Stimulated activated effector memory CD8-positive, alpha-beta T cell treated with anti-CD3 and anti-CD28 coated beads, Interleukin-12 subunit alpha, Interleukin-12 subunit beta, amount 100 ng/mL, for 72 hours (primary cell): ENCODE measurements around the gene ARSK.
"Not testable (repeated sequence)": the region's sequence is repeated elsewhere in the genome, so short reads cannot be mapped to it uniquely, and the experiment has no call there.

Experiments used
- ATAC-seq: fragments of 150-1000 bp; cut with Tn5 transposase; 2 replicates; pipeline ENCODE4 v1.10.0; 2021
- DNase-seq, 2 donors: peaks; one replicate each; pipeline ENCODE4 v3.0.0; 2021 to 2022; ENCODE audit warnings: low spot score in 2 of 2
- H3K27ac Mint-ChIP-seq: one replicate; pipeline ENCODE4 v1.8.0; 2022; ENCODE audit warnings: mild to moderate bottlenecking, mixed read lengths
- H3K36me3 Mint-ChIP-seq: one replicate; pipeline ENCODE4 v1.8.0; 2022; ENCODE audit warnings: mild to moderate bottlenecking, mixed read lengths
- H3K4me1 Mint-ChIP-seq: one replicate; pipeline ENCODE4 v1.8.0; 2022; ENCODE audit warnings: mixed read lengths
- H3K4me3 Mint-ChIP-seq: one replicate; pipeline ENCODE4 v1.8.0; 2022; ENCODE audit warnings: mild to moderate bottlenecking, mixed read lengths
- H3K9me3 Mint-ChIP-seq: one replicate; pipeline ENCODE4 v1.8.0; 2022; ENCODE audit warnings: mixed read lengths

Gene ARSK

DNA sequence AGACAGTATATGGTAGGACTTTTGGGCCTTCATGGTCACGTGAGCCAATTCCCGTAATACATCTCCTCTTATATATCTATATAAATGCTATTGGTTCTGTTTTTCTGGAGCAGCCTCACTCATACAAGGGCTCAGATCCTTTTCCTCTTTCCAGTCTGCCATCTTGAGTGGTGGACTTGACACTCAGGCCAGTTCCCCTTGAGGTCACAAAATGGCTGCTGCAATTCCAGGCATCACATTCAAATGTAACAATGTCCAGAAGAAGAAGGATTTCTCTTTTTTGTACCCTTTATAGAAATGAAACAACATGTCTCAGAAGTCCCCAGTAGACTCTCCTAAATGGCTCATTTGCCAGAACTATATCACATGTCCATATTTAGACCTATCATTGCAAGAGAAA is 69.5 kb downstream of the ARSK start:
- Mint-ChIP-seq H3K4me1 (peaks cover 16% of the 10 kb centered on the region), H3K27ac (no peak overlapping the region), H3K4me3 (no peak overlapping the region), H3K36me3 (no peaks in the 10 kb centered on the region), H3K9me3 (no peaks in the 10 kb centered on the region)
- no peak for ATAC-seq
- DNase-seq, result no peak

DNA sequence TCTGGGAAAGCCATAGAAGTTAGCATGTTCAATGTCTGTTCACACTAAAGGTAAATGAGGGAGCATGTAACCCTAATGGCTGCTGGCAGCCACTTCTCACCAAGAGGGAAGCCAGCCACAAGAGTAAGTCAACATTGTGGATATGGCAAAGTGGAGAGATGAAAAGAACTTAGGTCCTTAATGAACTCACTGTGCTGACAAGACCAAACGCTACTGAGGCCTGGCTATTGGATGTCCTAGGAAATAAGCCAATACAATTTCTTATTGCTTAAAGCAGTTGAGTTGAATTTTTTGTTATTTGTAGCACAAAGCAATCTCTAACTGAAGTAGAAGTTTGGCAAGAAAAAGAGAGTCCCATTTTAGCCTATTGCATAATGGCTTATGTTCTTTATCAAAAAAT is 71.8 kb downstream of the ARSK start:
- Mint-ChIP-seq H3K4me1 (peaks cover 16% of the 10 kb centered on the region), H3K36me3 (no peaks in the 10 kb centered on the region), H3K9me3 (no peaks in the 10 kb centered on the region), H3K27ac (no peak overlapping the region), H3K4me3 (no peak overlapping the region)
- no peak for DNase-seq
- no peak for ATAC-seq

DNA sequence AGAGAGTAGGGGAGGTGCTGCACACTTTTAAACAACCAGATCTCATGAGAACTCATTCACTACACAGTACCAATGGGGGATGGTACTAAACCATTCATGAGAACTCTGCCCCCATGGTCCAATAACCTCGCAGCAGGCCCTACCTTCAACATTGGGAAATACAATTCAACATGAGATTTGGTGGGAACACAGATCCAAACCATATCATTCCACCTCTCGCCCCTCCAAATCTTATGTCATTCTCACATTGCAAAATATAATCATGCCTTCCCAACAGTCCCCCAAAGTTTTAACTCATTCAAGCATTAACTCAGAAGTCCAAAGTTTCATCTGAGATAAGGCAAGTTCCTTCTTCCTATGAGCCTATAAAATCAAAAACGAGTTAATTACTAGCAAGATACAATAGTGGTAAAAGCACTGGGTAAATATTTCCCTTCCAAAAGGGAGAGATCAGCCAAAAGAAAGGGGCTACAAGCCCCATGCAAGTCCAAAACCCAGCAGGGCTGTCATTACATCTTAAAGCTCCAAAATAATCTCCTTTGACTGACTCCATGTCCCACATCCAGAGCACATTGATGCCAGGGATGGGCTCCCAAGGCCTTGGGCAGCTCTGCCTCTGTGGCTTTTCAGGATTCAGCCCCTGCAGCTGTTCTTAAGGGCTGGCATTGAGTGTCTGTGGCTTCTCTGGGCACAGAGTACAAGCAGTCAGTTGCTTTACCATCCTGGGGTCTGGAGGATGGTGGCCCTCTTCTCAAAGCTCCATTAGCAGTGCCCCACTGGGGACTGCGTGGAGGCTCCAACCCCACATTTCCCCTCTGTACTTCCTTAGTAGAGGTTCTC is 73.3 kb downstream of the ARSK start:
- Mint-ChIP-seq H3K4me1 (peaks cover 18% of the 10 kb centered on the region), H3K4me3 (no peak overlapping the region), H3K36me3 (peaks cover 6% of the 10 kb centered on the region), H3K9me3 (no peaks in the 10 kb centered on the region), H3K27ac (no peak overlapping the region)
- DNase-seq (peak in 1 of 2 donors; percentile 38), ATAC-seq (no peak)

DNA sequence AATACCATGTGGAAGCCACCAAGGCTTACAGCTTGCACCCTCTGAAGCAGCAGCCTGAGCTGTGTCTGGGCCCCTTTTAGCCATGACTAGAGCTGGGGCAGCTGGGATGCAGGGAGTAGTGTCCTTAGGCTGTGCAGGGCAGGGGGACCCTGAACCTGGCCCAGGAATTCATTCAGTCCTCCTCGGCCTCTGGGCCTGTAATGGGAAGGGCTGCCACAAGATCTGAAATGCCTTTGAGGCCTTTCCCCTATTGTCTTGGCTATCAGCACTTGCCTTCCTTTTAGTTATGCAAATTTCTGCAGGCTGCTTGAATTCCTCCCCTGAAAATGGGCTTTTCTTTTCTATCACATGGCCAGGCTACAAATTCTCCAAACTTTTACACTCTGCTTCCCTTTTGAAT is 74.0 kb downstream of the ARSK start:
- Mint-ChIP-seq H3K36me3 (peaks cover 6% of the 10 kb centered on the region), H3K27ac (no peak overlapping the region), H3K4me3 (no peak overlapping the region), H3K9me3 (no peaks in the 10 kb centered on the region), H3K4me1 (peaks cover 18% of the 10 kb centered on the region)
- ATAC-seq (no peak), DNase-seq (no peak)

DNA sequence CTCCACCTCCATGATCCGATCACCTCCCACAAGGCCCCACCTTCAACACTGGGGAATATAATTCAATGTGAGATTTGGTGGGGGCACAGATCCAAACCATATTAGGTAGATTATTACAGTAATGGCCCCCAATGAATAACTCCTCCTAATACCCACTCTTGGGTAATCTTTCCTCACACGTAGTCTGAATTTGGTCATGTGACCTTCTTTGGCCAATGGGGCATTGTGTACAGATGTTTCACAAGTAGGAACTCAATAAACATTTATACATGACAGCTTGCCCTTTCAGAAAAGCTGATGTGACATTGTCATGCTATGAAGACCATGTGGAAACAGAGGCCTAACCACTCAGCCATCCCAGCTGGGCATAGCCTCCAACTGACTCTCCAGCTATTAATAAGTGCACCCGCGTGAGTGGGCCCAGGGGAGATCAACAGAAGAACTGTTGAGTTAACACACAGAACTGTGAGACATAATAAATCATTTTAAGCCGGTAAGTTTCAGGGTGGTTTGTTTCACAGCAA is 75.6 kb downstream of the ARSK start:
- Mint-ChIP-seq H3K4me1 (peaks cover 18% of the 10 kb centered on the region), H3K4me3 (no peak overlapping the region), H3K9me3 (no peaks in the 10 kb centered on the region), H3K27ac (no peak overlapping the region), H3K36me3 (peaks cover 6% of the 10 kb centered on the region)
- no peak for ATAC-seq
- DNase-seq, result peak in 1 of 2 donors; percentile 22

DNA sequence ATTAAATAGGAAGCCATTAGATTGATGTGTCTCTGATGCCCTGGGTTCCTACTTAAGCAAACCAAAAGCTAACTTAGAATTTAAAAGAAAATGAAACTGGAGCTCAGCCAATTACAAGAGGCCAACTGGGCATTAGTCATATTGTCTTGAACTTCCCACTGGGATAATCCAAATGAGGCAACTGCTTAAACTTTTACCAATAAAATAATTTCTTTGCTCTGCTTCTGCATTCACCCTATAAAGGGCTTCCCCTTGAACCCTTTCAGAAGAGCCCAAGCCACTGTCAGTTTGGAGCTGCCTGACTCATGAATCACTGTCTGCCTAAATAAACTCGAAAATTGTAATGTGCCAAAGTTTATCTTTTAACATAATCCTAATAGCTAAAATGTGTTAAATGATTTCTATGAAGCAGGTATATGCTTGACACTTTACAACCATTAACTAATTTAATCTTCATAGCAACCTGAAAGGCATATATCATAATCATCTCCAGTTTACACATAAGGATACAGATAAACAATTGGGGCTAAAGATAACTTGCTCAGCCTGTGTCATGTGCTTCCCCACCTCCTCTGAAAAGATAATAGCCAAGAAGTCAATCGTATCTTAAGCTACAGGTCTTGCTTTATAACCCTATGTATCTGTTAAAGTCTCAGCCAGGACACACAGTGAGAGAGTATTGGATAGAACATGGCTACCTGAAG is 76.5 kb downstream of the ARSK start:
- H3K9me3 Mint-ChIP-seq, result no peaks in the 10 kb centered on the region
- peaks cover 6% of the 10 kb centered on the region for H3K36me3 Mint-ChIP-seq
- H3K4me3 Mint-ChIP-seq, result peak overlapping the region; percentile 29
- peaks cover 18% of the 10 kb centered on the region for H3K4me1 Mint-ChIP-seq
- DNase-seq (peak in 1 of 2 donors; percentile 38), ATAC-seq (peak; percentile 1)
- peak overlapping the region; percentile 91 for H3K27ac Mint-ChIP-seq

DNA sequence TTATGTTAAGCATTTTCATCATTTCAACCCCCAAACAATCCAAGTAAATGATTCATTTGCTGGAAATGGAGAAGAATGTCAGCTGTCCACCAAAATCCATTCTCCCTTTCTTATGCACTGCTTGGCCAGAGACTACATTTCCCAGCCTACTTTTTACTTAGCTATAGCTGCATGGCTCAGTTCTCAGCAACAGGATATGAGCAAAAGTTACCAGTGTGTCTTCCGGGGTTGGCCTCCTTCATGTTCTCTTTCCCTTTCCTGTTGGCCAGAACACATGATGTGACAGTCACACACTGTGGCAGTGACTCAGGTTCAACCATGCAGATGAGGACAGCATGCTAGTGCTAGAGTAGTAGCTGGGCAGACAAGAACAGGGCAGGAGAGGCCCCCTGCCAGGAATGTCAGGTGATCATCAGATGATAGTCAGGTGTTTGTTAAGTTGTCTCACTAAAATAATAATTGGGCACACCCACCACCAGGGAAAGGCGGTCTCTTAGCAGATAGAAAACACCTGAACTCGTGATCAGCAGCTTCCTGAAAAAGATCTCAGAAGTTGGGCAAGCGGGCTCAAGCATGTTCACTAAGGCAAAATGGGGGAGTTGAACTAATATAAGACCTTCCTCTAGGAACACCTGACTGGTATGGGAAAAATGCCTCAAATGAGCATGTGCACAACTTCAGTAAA is 77.2 kb downstream of the ARSK start:
- ATAC-seq (peak; percentile 100), DNase-seq (peak; percentile 13 to 65)
- H3K4me1 Mint-ChIP-seq, result peaks cover 18% of the 10 kb centered on the region
- peak overlapping the region; percentile 29 for H3K4me3 Mint-ChIP-seq
- H3K9me3 Mint-ChIP-seq, result no peaks in the 10 kb centered on the region
- peak overlapping the region; percentile 91 for H3K27ac Mint-ChIP-seq
- H3K36me3 Mint-ChIP-seq, result peaks cover 6% of the 10 kb centered on the region

DNA sequence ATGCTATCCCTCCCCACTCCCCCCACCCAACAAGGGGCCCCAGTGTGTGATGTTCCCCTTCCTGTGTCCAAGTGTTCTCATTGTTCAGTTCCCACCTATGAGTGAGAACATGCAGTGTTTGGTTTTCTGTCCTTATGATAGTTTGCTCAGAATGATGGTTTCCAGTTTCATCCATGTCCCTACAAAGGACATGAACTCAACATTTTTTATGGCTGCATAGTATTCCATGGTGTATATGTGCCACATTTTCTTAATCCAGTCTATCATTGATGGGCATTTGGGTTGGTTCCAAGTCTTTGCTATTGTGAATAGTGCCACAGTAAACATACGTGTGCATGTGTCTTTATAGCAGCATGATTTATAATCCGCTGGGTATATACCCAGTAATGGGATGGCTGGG is 78.0 kb downstream of the ARSK start:
- H3K4me1 Mint-ChIP-seq, result peaks cover 18% of the 10 kb centered on the region

DNA sequence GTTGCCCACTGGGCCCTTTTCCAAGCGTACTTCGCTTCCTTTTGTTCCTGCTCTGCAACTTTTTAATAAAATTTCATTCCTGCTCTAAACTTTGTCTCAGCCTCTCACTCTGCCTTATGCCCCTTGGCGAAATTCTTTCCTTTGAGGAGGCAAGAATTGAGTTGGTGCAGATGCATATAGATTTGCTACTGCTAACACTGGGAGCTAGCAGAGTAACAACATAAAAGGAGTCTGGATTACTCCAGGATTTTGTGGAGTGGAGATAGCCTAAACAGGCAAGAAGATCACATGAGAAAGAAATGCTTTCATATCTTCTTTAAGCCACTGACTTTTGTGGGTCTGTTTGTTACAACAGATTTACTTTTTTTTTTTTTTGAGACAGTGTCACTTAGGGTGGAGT is 78.8 kb downstream of the ARSK start:
- Mint-ChIP-seq H3K27ac (no peak overlapping the region), H3K9me3 (no peaks in the 10 kb centered on the region), H3K4me1 (peaks cover 22% of the 10 kb centered on the region), H3K4me3 (no peak overlapping the region), H3K36me3 (peaks cover 6% of the 10 kb centered on the region)
- ATAC-seq (no peak), DNase-seq (no peak)

More for the DNA sequence above, 78.0 kb downstream of the ARSK start:
- not testable (repeated sequence) for ATAC-seq, H3K4me3 Mint-ChIP-seq, H3K9me3 Mint-ChIP-seq, H3K36me3 Mint-ChIP-seq, H3K27ac Mint-ChIP-seq, DNase-seq

DNA sequence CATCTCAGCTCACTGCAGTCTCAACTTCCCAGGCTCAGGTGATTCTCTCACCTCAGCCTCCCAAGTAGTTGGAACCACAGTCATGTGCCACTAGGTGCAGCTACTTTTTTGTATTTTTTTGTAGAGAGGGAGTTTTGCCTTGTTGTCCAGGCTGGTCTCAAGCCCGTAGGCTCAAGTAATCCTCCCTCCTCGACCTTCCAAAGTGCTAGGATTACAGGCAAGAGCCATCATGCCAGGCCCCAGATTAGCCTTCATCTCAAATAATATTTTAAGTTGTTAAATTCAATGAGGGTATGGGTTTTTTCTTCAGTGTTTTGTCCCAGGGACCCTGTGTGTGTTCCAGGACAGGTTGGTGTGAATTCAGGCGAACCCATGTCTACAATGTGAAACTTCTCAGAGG is 79.2 kb downstream of the ARSK start:
- H3K4me3 Mint-ChIP-seq, result no peak overlapping the region

DNA sequence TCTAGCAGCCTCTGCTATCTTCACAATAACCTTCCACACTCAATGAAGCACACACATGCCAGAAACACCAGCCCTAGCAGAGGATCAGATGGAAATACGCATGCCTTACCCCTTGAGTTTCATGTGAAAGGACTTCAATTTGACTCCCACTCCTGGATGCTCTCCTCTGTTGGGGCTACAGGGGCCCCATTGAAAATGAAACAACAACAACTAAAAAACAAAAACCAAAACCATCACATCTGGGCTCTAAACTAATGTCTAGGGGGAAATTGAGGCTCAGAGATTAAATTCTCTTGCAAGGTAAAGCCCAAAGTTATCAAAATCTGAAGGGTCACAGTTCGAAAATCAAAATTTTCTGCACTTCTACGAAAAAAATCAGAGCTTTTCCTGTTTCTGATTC is 83.7 kb downstream of the ARSK start:
- DNase-seq, result no peak
- ATAC-seq, result no peak
- no peak overlapping the region for H3K27ac Mint-ChIP-seq
- H3K4me3 Mint-ChIP-seq, result no peak overlapping the region
- H3K4me1 Mint-ChIP-seq, result peaks cover 4% of the 10 kb centered on the region
- H3K9me3 Mint-ChIP-seq, result no peaks in the 10 kb centered on the region
- no peaks in the 10 kb centered on the region for H3K36me3 Mint-ChIP-seq

More for the DNA sequence above, 79.2 kb downstream of the ARSK start:
- ATAC-seq (no peak), DNase-seq (no peak)
- Mint-ChIP-seq H3K27ac (no peak overlapping the region), H3K4me1 (peaks cover 22% of the 10 kb centered on the region), H3K36me3 (peaks cover 6% of the 10 kb centered on the region), H3K9me3 (no peaks in the 10 kb centered on the region)

DNA sequence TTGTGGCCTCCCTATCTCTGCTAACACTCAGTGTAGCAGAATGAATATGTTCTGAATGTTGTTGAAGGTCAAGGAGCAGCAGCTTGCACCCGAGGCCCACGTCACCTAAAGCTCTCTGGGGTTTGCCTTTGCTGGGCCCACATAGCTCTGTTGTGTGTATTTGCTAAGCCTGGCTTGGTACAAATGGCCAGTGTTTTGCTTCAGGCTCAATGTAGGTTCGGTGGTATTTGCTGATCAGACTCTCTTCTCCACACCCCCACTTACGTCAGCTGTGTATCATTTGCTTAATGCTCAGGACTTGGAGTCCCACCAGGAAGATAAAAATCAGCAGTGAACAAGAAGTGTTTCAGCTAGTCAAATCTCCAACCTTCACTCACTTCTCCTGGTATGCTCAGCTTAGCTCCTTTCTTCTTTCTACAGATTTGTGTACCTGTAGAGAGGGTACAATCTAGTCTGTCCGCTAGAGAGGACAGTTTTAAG is 86.9 kb downstream of the ARSK start:
- H3K4me3 Mint-ChIP-seq, result no peak overlapping the region
- no peak overlapping the region for H3K27ac Mint-ChIP-seq
- H3K9me3 Mint-ChIP-seq, result no peaks in the 10 kb centered on the region
- DNase-seq, result no peak
- no peaks in the 10 kb centered on the region for H3K36me3 Mint-ChIP-seq
- peaks cover 17% of the 10 kb centered on the region for H3K4me1 Mint-ChIP-seq
- ATAC-seq, result no peak

DNA sequence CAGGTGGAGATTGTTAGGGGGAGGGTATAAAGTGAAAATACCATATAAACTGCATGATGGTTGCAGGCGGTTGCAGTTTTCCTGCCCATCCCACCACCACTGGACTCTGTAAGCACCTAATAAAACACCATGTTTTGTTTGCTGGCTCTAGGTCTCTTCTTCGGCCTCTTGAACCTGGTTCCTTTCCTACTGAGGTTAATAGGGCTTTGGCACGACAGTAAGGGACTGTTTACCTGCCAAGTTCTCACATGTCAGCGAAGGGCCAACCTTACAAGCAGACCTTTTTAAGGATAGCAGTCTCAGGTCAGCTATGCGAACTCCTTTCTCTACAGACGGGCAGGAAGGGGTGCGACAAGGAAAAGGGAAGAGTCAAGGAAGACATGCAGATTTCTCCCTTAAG is 88.3 kb downstream of the ARSK start:
- Mint-ChIP-seq H3K27ac (no peak overlapping the region), H3K4me1 (peaks cover 17% of the 10 kb centered on the region), H3K9me3 (no peaks in the 10 kb centered on the region), H3K4me3 (no peak overlapping the region), H3K36me3 (no peaks in the 10 kb centered on the region)
- DNase-seq, result no peak
- no peak for ATAC-seq

DNA sequence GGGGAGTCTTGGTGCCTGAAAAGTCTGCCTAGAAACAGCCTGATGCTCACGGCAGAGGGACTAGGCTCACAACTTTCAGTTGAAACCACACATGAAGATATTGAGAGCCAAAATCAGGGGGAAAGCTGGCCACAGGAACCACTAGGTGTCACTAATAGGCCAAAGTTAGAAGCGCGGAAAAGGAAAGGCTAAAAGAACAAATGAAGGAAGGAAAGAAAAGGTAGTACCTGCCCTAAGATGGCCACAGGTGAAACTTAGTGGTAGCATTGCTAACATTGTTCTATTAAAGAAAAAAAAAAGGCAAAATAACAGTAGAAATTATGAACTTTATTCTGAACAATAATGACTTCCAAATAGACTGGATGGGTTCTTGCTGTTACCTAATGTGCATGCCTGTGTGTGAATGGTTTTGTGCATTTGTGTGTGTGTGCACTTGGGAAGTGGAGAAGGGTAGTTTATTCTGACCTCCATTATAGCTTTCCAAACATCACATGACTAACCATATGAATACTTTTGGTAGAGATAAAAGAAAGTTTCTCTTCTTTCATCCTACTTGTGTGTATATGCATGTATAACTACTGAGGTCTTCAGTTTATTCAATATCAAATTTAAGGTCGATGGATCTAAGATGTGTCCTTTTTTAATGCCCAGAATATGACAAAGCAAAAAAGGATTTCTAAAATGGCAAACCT is 89.6 kb downstream of the ARSK start:
- Mint-ChIP-seq H3K4me3 (no peak overlapping the region), H3K27ac (no peak overlapping the region), H3K9me3 (no peaks in the 10 kb centered on the region), H3K4me1 (peaks cover 12% of the 10 kb centered on the region), H3K36me3 (no peaks in the 10 kb centered on the region)
- peak; percentile 29 for ATAC-seq
- DNase-seq, result peak in 1 of 2 donors; percentile 58

DNA sequence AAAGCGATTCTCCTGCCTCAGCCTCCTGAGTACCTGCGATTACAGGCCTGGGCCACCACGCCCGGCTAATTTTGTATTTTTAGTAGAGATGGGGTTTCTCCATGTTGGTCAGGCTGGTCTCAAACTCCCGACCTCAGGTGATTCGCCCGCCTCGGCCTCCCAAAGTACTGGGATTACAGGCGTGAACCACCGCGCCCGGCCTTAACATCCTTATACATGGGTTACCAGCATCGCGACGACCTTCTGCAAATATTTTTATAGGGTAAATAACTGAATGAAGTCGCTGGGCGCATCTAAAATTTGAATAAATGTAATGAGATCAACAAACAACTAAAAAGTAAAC is 91.3 kb downstream of the ARSK start:
- H3K27ac Mint-ChIP-seq, result peak overlapping the region; percentile 91
- peak overlapping the region; percentile 76 for H3K4me3 Mint-ChIP-seq
- not testable (repeated sequence) for H3K9me3 Mint-ChIP-seq, H3K36me3 Mint-ChIP-seq, DNase-seq, ATAC-seq
- H3K4me1 Mint-ChIP-seq, result peaks cover 12% of the 10 kb centered on the region
